Panc1 (cell line): Measurements from ENCODE around the gene C5orf63. TPM values are rescaled to one million over a fixed set of nuclear protein-coding genes. Genes with fewer than 3 reads are reported as not detected.

Experiments used
- ATAC-seq: fragments of 200-7000 bp; cut with Tn5 transposase; 2 replicates; pipeline ENCODE4 v1.9.1; 2020; ENCODE audit warnings: mild to moderate bottlenecking, moderate library complexity
- BruUV-seq: library from RNA; stranded (reverse); fragments of 400-500 nt; replicated peaks from 2 replicates; lab custom pipeline; 2021; lab: Mats Ljungman, UMichigan
- CTCF ChIA-PET: fragments of 300-600 bp; sonication (Branson Sonifier 250); formaldehyde crosslinking; loops from one replicate; lab custom pipeline; 2022; ENCODE audit warnings: antibody characterized with exemption; lab: Charles Lee
- POLR2A ChIA-PET: fragments of 300-600 bp; sonication (Branson Sonifier 250); formaldehyde crosslinking; loops from one replicate; lab custom pipeline; 2022; ENCODE audit warnings: antibody characterized with exemption; lab: Charles Lee
- DNase-seq: peaks from one replicate; pipeline ENCODE4 v3.0.0-alpha.2; 2010; ENCODE audit warnings: low read depth, low spot score
- H3K27ac ChIP-seq: 2 replicates; pipeline ENCODE4 v1.5.1; 2011; ENCODE audit warnings: mild to moderate bottlenecking, low read length, inconsistent platforms
- H3K27me3 ChIP-seq: fragments of 200-500 bp; sonication (Bioruptor generic); 2 replicates; pipeline ENCODE4 v1.6.0; 2014; ENCODE audit warnings: low read length, inconsistent platforms; ENCODE audit not compliant: control insufficient read depth, insufficient read depth
- H3K36me3 ChIP-seq: fragments of 200-500 bp; sonication (Bioruptor generic); 2 replicates; pipeline ENCODE4 v1.5.1; 2014; ENCODE audit warnings: inconsistent platforms, mild to moderate bottlenecking, low read length, moderate library complexity; ENCODE audit not compliant: control insufficient read depth, insufficient read depth
- H3K4me1 ChIP-seq: 2 replicates; pipeline ENCODE4 v1.5.1; 2011; ENCODE audit warnings: inconsistent platforms, mild to moderate bottlenecking, low read length, moderate library complexity; ENCODE audit not compliant: control insufficient read depth, insufficient read depth
- H3K4me3 ChIP-seq, 2 experiments: 2 replicates each; pipeline ENCODE4 v1.5.1; 2011 to 2012; ENCODE audit warnings: low read depth in 2 of 2, low read length in 2 of 2, mild to moderate bottlenecking in 2 of 2, inconsistent platforms in 1 of 2, moderate library complexity in 1 of 2
- H3K9me3 ChIP-seq: fragments of 200-500 bp; sonication (Bioruptor generic); 2 replicates; pipeline ENCODE4 v1.5.1; 2014; ENCODE audit warnings: low read depth, mild to moderate bottlenecking, inconsistent platforms, low read length, moderate library complexity; ENCODE audit not compliant: control insufficient read depth, insufficient read depth
- POLR2AphosphoS5 ChIP-seq: IDR thresholded peaks from 2 replicates; pipeline ENCODE4 v1.6.1; 2012; ENCODE audit warnings: mild to moderate bottlenecking, low read depth, low read length, moderate library complexity
- SIN3A ChIP-seq: IDR thresholded peaks from 2 replicates; pipeline ENCODE4 v1.6.1; 2012; ENCODE audit warnings: low read depth, mild to moderate bottlenecking, low read length, moderate library complexity, borderline replicate concordance; ENCODE audit not compliant: insufficient read depth
- TCF7L2 ChIP-seq: IDR thresholded peaks from 2 replicates; pipeline ENCODE4 v1.6.1; 2011; ENCODE audit warnings: mild to moderate bottlenecking, low read depth, low read length, inconsistent platforms
- in situ Hi-C: cut with HindIII; loops from 2 replicates; pipeline ENCODE4 v1.10.0; 2016; ENCODE audit warnings: low sequenced_read_pairs, low pct_unique_long_range_greater_than_20kb
- intact Hi-C: fragments of 100-400 bp; cut with micrococcal nuclease; formaldehyde crosslinking; loops from one replicate; pipeline ENCODE4 v1.10.0; 2022; ENCODE audit not compliant: unreplicated experiment
- total RNA-seq: library from RNA; stranded (reverse); gene quantifications from one replicate; pipeline ENCODE4 v1.2.1, GENCODE V29; 2021; ENCODE audit not compliant: unreplicated experiment
- TF ChIP-seq, protein P1 (sequence below), 2 experiments: IDR thresholded peaks; 2 replicates each; pipeline ENCODE4 v1.6.1; 2011 to 2012; ENCODE audit warnings: low read depth in 2 of 2, control low read depth in 1 of 2, low read length in 1 of 2, mild to moderate bottlenecking in 1 of 2, moderate library complexity in 1 of 2; ENCODE audit not compliant: insufficient read depth in 1 of 2
- TF ChIP-seq, protein P2 (sequence below): fragments of 450-650 bp; IDR thresholded peaks from 2 replicates; pipeline ENCODE4 v1.5.1; 2017; ENCODE audit warnings: mild to moderate bottlenecking

Gene C5orf63
- total RNA-seq, 1 experiment from 2014 or later: 9.8 TPM

DNA sequence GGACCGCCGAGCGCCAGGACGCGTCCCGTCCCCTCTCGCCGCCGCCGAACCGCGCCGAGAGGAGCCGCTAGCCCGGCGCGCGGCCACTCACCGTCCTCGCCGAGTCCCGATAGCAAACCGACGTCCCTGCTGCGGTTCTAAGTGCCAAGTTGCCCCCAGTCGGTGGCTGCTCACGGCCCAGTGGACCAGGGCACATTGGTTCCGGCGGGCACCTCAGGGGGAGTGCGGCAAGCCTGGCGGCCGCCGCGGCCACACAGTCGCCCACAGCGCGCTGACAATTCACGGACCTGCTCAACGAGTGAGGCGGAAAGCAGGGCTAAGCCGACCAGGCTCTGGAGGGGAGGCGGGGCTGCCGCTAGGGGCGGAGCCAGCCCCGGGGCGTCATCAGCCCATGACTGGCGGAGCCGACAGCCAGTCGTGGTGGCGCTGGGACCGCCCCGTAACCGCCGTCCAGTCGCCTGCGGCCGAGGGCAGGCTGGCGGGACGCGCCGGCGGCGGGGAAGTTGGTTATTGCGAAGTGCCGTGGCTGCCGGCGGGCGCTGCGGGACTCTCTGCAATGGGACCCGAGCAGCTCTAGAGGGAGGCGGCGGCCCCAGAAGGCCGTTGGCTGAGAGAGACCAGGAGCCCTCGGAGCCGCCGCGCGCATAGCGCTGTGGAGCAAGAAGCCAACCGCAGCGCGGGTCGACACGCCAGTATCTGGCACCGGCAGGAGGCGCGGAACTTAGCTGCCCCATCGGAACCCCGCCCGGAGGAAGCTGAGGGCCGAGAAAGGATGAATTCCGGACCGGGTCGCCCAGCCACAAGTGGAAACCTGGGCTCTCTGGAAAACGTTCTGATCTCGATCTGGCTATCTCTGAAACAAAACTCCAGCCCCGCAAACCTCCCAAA lies 42.8 kb downstream of the C5orf63 start, which contains the start of gene MARCHF3:
Gene MARCHF3, minus strand, starts transcription at position 300 of the 888 bp plus-strand sequence. CDS start 112,387 bp downstream, outside the sequence.
- in situ Hi-C loops: no loop called here
- ChIA-PET CTCF (interaction anchor here (0.6 kb wide), 2 partner anchors 37 to 1124 kb away, joined by 3 read pairs; no protein-coding TSS in a partner anchor), POLR2A (no interaction called here)
- BruUV-seq: no TSS peak
- Histone ChIP-seq H3K27ac (peak within 1 kb of the TSS; percentile 54; the same call in 1 of the 2 replicates), H3K36me3 (no peaks in the 10 kb centered on the region), H3K9me3 (no peaks in the 10 kb centered on the region), H3K4me1 (no peaks in the 10 kb centered on the region; the same call in 1 of the 2 replicates), H3K4me3 (peak within 1 kb of the TSS; percentile 68 to 82), H3K27me3 (no peaks in the 10 kb centered on the region; the same call in 1 of the 2 replicates)
- peak; percentile 67 for DNase-seq
- TF ChIP-seq SIN3A: no peak
- TF ChIP-seq, protein P1, sequence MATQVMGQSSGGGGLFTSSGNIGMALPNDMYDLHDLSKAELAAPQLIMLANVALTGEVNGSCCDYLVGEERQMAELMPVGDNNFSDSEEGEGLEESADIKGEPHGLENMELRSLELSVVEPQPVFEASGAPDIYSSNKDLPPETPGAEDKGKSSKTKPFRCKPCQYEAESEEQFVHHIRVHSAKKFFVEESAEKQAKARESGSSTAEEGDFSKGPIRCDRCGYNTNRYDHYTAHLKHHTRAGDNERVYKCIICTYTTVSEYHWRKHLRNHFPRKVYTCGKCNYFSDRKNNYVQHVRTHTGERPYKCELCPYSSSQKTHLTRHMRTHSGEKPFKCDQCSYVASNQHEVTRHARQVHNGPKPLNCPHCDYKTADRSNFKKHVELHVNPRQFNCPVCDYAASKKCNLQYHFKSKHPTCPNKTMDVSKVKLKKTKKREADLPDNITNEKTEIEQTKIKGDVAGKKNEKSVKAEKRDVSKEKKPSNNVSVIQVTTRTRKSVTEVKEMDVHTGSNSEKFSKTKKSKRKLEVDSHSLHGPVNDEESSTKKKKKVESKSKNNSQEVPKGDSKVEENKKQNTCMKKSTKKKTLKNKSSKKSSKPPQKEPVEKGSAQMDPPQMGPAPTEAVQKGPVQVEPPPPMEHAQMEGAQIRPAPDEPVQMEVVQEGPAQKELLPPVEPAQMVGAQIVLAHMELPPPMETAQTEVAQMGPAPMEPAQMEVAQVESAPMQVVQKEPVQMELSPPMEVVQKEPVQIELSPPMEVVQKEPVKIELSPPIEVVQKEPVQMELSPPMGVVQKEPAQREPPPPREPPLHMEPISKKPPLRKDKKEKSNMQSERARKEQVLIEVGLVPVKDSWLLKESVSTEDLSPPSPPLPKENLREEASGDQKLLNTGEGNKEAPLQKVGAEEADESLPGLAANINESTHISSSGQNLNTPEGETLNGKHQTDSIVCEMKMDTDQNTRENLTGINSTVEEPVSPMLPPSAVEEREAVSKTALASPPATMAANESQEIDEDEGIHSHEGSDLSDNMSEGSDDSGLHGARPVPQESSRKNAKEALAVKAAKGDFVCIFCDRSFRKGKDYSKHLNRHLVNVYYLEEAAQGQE (IDR thresholded peaks at IDR 0.05; ENCODE audit: insufficient read depth in 1 of 2, low read depth in 2 of 2, low read length in 1 of 2): no peak
- TF ChIP-seq POLR2AphosphoS5: peak; percentile 57
- TF ChIP-seq TCF7L2: no peak
- TF ChIP-seq, protein P2, sequence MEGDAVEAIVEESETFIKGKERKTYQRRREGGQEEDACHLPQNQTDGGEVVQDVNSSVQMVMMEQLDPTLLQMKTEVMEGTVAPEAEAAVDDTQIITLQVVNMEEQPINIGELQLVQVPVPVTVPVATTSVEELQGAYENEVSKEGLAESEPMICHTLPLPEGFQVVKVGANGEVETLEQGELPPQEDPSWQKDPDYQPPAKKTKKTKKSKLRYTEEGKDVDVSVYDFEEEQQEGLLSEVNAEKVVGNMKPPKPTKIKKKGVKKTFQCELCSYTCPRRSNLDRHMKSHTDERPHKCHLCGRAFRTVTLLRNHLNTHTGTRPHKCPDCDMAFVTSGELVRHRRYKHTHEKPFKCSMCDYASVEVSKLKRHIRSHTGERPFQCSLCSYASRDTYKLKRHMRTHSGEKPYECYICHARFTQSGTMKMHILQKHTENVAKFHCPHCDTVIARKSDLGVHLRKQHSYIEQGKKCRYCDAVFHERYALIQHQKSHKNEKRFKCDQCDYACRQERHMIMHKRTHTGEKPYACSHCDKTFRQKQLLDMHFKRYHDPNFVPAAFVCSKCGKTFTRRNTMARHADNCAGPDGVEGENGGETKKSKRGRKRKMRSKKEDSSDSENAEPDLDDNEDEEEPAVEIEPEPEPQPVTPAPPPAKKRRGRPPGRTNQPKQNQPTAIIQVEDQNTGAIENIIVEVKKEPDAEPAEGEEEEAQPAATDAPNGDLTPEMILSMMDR: peak; percentile 49
- intact Hi-C loops: no loop called here
- peak; percentile 99 for ATAC-seq

DNA sequence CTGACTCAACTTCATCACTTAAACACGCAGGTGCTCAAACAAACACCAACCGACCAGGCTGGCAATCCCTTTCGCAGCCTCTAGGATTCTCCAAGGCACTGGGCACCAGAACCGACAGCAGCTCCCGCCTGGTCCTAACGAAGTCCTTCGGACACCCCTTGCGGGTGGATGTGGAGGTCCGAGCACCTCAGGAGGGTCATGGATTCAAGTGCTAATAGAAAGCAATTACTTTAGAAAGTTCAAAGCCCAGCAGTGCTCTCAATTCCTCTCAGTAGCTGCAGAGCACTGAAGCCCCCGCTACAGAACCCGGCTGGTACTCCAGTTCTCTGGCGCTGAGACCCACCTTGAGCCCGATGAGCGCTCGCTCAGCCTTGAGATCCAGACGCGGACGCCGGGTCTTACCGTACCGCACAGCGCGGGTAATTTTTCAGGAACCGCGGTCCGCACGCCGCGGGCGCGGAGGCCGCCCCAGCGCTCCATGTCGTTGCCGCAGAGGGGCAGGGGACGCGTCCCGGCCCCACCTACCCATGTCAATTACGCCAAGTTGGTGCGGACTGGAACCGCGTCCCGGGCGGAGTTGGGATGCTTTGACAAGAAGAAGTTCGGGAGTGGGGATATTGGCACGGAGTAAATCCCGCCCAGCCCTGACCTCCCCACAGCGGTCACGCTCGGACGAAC lies 43.6 kb downstream of the C5orf63 start:
- H3K27me3 ChIP-seq: no peaks in the 10 kb centered on the region; the same call in 1 of the 2 replicates
- no peaks in the 10 kb centered on the region for H3K9me3 ChIP-seq
- peak overlapping the region; percentile 68 to 82 for H3K4me3 ChIP-seq
- no peaks in the 10 kb centered on the region; the same call in 1 of the 2 replicates for H3K4me1 ChIP-seq
- no peak for DNase-seq
- peak overlapping the region; percentile 35; the same call in 1 of the 2 replicates for H3K27ac ChIP-seq
- ATAC-seq: peak; percentile 74
- CTCF ChIA-PET: no interaction called here
- intact Hi-C loops (no loop called here), in situ Hi-C loops (no loop called here)
- no peaks in the 10 kb centered on the region for H3K36me3 ChIP-seq
- BruUV-seq: no TSS peak
- no peak for TF ChIP-seq POLR2AphosphoS5
- TF ChIP-seq, protein P2: peak; percentile 68
- POLR2A ChIA-PET: no interaction called here
